GM21423 (cell line): ENCODE data around the gene GATAD2B.
"Not testable (repeated sequence)": the region's sequence is repeated elsewhere in the genome, so short reads cannot be mapped to it uniquely, and the experiment has no call there.

Experiments used
- ATAC-seq: cut with Tn5 transposase; IDR thresholded peaks from one replicate; pipeline ENCODE4 v1.9.1; 2021; ENCODE audit warnings: mild to moderate bottlenecking, moderate library complexity; ENCODE audit not compliant: unreplicated experiment

Gene GATAD2B

DNA sequence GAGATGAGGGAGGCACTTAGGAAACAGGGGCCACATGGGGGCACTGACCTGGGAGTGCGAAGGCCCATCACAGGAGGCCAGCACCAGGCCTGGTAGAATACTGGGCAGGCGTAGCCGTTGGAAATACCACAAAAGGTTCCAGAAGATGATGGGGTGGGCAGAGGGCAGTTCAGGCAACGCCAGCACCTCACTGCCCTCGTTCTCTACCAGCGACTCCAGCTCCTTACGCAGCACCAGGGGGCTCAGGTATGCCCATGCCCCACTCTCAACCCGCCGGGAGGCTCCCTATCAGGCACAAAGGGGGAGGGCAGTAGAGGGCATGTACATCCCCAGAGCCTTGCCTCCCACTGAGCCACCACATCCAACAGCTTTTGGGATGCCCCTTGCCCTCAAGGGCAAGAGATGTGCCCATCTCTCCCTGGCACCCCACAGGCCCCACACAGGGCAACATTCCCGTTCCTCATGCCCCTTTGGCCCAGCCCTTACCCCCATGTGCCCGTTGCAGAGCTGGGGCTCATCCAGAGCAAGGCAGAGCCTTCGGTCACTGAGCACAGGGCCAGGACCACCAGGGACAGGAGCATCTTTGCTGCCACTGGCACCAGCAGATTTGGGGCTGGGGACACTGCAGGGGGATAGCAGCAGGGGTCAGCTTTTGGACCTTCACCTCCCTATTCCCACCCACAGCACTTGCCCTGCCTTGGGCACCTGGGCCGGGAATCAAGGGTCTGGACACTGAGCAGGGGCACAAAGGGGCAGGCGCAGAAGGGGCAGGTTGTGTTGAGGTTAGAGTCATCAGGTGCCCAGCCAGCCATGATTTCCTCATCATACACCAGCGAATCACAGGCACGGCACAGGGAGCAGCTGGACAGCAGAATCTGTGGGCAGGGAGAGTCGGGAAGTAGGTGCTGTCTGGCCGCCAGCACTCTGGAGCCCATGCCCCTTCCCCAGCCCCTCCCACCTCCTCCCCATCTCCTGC lies 9.7 kb upstream of the GATAD2B start:
- no peak for ATAC-seq

DNA sequence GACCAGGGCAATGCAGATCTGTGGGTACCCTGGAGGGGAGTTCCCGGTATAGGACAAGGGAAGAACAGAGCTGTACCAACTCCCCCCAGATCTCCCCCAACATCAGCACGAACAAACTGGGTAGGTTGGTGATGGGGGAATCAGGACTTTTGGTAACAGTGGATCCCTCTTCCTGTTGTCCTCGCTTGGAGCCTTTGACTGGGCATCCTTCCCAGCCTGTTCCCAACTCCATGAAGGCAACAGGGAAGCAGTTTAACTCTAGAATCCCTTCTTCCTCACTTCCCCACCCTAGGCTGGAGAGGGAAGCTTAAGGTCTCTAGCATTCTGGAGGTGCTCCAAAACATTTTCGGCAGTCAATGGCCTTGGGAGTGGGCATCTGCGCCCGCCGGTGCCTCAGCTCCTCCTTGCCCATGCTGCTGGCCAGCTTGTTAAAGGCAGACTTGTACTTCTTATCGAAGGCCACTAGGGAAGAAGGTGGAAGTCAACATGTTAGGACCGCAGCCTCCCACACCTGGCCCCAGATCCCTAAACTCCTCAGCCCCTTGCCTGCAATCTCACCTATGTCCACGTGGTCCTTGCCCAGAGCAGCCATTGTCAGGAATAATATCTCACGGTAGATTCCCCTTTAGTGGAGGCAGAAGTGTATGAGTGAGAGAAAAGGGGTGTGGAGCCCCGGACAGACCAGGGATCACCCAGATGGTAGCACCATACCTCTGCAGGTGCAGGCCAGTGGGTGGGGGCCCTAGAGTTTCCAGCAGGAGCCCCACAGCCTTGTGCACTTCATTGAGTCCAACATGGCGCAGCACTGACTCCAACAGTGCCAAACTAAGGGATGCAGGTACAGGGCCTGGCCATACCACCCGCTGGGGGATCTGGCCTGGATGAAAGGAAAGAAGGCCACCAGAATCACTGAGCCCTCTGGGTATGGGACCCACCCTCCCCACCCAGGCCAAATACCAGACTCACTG lies 7.5 kb upstream of the GATAD2B start:
- no peak for ATAC-seq

DNA sequence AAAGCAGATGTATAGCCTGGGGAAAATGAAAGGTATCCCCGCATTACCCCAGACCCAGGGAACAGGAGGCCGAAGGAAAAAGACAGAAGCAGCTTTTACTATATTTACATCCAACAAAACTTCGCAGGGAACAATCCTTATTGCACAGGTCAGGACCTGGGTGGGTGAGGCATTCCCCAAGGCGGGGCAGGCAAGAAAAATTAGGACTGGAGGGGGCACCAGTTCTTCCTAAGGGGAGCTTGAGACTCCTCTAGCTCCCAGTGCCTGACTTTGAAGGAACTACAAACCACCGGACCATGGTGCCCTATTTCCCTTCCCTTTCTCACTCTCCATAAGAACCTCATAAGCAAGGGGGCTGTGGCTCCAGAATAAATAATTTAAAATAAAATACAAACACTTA lies 6.7 kb upstream of the GATAD2B start:
- ATAC-seq = no peak

DNA sequence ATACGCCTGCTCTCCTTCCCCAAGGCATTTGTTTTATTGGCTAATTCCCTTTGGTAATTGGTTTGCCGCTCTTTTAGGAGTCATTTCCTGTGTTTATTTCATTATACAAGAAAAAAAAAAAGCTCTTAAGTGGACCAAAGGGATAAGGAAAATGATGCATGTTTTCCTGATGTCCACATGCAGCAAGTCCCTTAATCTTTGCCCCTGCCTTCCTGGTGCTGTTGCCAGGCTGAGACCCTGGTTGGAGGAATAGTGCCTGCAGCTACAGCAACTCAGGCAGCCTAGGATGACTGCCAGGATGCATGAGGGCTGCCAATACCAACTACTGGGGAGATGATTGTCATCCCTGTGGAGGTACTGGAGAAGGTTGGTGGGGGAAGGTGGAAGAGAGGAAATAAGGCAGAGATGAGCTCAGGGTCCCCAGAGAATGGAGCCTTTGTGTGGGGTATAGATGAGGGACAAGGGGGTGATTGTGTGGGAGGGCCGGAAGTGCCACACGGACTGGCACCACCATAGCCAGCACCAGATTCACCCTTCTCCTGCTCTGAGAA lies 6.1 kb upstream of the GATAD2B start:
- no peak for ATAC-seq

DNA sequence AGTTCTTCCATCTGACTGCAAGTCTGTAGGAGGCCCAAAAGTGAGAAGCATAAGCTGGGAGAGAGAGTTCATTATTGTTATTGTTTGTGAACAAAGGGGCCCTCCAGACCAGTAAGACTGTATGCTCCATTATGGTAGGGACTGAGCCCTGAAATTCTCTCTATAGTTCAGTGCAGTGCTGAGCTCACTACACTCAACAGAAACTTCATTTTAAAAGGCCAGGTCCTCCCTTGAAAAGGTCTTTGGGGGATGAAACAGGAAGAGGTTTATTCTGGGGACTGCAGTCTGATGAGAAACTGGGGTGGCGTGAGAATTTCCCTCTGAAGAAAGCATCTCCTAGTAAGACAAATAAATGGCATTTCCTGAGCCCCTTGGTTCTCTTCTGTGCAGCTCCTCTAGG lies 5.5 kb upstream of the GATAD2B start:
- ATAC-seq = no peak

DNA sequence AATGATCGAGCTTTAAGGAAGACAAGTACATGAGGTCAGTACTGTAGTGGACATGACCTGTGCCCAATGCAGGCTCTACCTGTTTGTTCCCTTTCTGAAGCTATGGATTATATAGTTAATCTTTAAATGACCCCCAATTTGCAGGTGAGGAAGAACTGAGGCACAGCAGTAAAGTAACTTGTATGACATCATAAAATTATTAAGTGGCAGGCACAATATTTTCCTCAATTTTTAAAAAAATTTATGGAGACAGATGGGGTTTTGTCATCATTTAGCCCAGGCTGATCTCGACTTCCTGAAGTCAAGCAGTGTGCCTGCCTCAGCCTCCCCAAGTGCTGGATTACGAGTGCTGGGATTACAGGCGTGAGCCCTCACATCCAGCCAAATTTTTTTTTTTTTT lies 3.6 kb upstream of the GATAD2B start:
- ATAC-seq = no peak

DNA sequence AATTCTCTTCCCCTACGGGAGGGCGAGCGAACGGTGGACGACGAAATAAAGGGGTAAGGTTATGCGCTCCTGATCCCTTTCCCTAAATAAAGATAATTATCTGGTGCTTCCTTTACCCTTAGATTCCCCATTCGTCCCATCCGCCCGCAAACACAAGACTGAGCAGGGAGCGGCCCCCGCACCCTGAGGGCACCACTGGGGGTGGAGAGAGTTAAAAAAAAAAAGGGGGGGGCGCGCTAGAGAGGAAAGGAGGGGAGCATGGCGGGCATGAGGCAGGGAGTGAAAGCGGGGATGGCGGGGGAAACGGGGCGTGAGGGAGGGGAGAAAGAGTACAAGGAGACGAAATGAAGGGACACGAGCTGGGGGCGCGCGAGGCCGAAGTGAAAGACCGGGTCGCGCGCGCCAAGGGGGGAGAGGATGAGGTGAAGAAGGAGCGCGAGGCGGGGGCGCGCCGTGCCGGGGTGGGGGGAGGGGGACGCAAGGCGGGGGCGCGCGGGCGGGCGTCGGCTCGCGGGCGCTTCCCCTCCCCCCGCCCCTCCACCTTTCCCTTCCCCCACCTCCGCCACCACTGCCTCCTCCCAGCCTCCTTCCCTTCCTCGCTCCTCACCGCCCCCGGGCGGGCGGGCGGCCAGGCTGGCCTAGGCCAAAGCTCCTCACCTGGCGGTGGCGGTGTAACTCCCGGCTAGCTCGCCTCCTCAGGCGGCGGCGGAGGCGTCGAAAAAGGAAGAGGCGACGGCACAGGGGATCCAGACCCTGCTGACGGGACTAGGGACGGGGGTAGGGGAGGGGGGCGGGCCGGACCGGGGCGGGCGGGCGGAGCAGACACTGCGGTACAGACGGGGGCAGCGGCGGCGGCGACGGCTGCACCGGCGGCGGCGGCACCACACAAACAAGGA lies 448 bp downstream of the GATAD2B start:
- ATAC-seq = peak; percentile 22

DNA sequence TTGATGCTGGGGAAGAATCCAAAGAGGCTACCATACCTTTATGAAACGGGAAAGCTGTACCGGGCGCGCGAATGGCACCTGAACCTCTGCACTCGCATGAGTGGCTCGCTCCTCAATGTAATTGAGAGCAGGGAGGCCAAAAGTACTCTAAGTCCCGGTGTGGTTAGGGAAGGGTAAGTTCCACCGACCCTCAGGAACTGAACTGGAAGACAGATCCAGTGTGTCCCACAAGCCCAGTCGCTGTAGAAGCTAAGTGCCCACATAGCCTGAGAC lies 1.0 kb downstream of the GATAD2B start:
- no peak for ATAC-seq

DNA sequence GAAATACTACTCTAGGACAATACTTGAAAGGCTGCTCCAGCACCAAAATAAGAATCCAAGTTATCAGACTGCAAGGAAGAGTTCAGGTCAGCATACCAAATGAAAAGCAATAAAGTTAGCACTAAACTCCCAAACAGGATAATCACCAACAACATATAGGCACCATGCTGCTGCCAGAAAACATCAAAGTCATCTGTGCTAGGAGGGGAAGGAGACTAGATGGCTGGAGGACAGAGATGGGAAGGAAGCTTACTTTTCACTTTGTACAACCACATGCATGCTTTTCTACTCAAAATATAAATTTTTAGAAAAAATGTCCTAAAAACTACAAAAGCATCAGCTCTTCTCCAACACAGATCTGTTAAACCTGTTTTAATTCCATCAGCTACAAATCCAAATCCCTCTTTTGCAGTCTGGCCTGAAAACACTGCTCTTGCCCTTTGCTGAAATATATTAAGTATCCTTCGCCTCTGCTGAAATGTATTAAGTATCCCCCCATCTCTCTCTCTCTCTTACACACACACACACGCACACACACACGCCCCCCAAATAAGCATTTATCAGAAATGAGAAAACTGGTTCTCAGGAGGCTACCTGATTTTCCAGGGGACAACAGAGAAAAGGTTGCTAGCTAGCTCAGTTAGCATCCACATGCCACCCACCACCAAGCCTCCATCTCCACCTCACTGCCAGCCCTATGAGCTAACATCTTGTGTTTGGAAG lies 1.5 kb downstream of the GATAD2B start:
- no peak for ATAC-seq

DNA sequence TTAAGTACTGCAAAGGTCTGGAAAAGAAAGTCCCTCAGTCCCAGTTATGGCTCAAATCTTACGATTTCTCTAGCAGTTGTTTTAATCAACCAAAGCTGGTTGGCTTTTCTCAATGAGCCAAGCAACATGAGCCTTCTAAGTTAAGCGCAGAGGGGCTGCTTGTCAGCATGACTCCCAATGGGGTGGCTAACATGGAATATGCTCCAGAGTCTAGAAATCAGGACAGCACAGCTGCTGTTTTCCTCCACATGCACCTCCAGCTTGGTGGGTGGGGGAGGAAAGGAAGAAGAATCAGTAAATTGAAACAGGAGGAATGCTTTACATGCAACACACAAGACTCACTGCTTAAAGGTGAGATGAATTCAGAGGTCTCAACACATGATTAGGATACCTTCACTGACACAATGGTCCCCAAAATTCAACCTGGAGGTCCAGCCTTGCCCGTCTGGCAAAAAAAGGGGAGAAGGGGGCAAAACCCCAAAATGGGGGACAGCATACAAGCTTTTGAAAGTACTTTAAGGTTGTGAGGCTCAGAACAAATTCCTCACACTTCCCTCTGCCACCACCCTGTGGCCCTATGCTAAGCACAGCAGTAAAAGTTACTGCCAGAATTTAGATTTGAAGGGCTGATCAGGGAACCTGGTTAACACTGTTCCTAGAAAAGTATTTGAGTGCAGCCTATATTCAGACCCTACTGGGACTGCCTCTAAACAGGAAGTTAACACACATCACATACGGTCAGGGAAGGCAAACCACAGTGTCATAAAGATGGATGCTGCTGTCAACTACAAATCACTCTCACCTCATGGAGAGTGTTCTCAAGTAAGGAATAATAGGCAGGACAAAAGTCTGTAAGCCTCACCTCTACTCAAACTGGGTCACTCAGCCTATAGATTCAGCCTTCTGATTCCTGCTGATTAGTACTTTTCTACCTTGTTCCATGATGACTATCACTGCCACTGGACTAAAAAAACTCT lies 2.6 kb downstream of the GATAD2B start:
- ATAC-seq = no peak

DNA sequence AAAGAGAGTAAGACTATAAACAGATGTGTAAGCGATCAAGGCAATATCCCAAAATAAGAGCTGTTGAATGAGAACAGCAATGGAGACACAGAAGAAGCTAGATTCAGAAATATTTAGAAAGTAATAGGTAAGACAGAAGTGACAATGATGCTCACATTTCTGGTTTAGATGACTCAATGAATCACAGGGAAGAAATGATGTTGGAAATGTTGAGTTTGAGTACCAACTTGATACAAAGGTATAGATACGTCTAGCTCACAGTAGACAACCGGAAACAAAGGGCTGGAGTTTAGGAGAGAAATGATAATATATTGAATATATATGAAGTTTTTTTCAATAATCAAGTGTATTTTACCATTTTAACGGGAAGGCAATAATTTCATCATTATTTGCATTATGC lies 6.5 kb downstream of the GATAD2B start:
- no peak for ATAC-seq

DNA sequence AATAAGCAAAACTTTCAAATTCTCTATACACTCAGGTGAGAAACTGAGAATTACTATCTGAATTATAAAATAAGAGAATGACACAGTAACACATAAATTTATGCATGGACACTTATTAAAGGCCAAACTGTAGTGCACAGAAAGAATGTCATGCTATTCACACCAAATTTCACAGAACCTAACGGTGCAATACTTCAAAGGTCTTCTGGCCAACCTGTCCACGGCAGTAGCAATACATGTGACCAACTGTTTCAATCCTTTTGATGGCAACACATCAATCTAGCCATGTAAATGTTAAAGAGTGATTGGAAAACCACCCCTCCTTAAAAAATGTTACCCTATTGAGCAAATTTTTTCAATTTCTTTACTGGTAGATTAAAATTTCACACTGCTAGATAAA lies 10.4 kb downstream of the GATAD2B start:
- ATAC-seq = no peak

DNA sequence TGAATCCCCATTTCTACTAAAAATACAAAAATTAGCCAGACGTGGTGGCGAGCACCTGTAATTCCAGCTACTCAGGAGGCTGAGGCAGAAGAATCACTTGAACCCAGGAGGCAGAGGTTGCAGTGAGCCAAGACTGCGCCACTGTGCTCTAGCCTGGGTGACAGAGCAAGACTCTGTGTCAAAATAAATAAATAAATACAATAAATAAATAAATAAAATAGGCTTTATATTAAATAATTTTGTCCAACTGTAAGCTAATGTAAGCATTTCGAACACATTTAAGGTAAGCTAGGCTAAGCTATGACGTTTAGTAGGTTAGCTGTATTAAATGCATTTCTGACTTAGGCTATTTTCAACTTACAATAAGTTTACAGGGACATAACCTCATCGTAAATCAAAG lies 12.2 kb downstream of the GATAD2B start:
- ATAC-seq = not testable (repeated sequence)

DNA sequence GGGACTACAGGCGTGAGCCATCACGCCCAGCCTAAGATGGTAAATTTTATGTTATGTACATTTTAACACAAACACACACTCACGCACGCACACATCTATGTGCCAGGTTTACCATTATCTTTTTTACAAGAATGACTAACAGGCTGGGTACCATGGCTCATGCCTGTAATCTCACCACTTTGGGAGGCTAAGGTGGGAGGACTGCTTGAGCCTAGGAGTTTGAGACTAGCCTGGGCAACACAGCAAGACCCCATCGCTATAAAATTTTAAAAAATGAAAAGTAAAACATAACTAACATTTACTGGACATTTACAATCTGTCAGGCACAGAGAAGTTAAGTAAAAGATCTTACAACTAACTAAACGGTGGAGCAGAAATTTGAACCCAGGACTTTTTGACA lies 14.7 kb downstream of the GATAD2B start:
- no peak for ATAC-seq

DNA sequence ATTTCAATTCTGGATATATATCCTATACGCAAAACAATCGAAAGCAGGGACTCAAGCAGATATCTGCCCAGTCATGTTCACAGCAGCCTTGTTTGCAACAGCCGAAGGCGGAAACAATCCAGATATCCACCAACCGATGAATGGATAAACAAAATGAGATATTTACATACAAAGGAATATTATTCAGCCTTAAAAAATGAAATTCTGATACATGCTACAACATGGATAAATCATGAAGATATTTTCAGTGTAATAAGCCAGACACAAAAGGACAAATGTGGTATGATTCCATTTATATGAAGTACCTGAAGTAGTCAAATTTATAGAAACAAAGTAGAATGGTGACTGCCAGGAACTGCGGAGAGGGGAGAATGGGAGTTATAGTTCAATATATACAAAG lies 15.6 kb downstream of the GATAD2B start:
- no peak for ATAC-seq

DNA sequence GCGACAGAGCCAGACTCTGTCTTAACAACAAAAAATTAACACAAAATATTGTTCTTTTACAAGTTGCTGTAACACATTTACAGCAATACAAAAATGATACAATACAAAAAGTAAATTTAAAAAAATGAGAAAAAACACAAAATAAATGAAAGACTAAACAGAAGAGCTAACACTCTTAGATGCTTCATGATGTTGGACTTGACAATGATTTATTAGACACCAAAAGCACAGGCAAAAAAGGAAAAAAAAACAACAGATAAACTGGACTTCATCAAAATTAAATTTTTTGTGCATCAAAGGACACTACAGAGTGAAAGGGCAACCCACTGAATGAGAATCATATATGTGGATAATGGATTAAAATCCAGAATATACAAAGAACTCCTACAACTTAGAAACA lies 16.4 kb downstream of the GATAD2B start:
- no peak for ATAC-seq

DNA sequence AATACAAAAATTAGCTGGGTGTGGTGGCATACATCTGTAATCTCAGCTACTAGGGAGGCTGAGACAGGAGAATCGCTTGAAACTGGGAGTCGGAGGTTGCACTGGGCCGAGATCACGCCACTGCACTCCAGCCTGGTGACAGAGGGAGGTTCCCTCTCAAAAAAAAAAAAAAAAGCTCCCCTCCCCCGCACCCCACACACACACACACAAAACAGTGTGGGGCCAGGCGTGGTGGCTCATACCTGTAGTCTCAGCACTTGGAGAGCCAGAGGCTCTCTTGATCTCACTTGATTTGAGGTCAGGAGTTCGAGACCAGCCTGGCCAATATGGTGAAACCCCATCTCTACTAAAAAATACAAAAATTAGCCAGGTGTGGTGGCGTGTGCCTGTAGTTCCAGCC lies 16.9 kb downstream of the GATAD2B start:
- ATAC-seq = not testable (repeated sequence)

DNA sequence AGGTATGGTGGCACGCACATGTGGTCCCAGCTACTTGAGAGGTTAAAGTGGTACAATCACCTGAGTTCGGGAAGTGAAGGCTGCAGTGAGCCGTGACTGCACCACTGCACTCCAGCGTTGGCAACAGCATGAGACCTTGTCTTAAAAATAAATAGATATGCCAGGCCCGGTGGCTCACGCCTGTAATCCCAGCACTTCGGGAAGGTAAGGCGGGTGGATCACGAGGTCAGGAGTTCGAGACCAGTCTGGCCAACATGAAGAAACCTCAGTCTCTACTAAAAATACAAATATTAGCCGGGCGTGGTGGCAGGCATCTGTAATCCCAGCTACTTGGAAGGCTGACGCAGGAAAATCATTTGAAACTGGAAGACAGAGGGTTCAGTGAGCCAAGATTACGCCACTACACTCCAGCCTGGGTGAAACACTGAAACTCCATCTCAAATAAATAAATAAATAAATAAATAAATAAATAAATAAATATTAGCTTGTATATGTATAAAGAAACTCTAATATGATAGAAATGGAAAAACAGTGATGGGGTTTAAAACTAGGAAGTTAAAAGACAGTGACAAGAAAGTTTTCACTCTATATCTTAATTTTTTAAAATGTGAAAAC lies 18.8 kb downstream of the GATAD2B start:
- ATAC-seq = no peak
